PC-9 (cell line): ENCODE measurements around the gene COL4A2. TPM values are rescaled to one million over a fixed set of nuclear protein-coding genes. Genes with fewer than 3 reads are reported as not detected.

Experiments used
- BruUV-seq: library from RNA; stranded (reverse); fragments of 400-500 nt; replicated peaks from 2 replicates; lab custom pipeline; 2021; lab: Mats Ljungman, UMichigan
- CTCF ChIA-PET: fragments of 300-600 bp; sonication (Branson Sonifier 250); formaldehyde crosslinking; loops from one replicate; lab custom pipeline; 2022; ENCODE audit warnings: antibody characterized with exemption; lab: Charles Lee
- POLR2A ChIA-PET: fragments of 300-600 bp; sonication (Branson Sonifier 250); formaldehyde crosslinking; loops from one replicate; lab custom pipeline; 2022; ENCODE audit warnings: antibody characterized with exemption; ENCODE audit not compliant: unreplicated experiment; lab: Charles Lee
- DNase-seq, 2 experiments: peaks; one replicate each; pipeline versions ENCODE4 v3.0.0 to v3.0.0-alpha.2; 2015 to 2022; ENCODE audit warnings: mixed read lengths in 1 of 2
- H2AFZ ChIP-seq: fragments of 200-600 bp; sonication (generic); 2 replicates; pipeline ENCODE4 v1.8.1; 2017; ENCODE audit warnings: antibody characterized with exemption
- H3F3A ChIP-seq: fragments of 200-600 bp; sonication (generic); 2 replicates; pipeline ENCODE4 v1.8.1; 2017; ENCODE audit warnings: antibody characterized with exemption, mild to moderate bottlenecking, low read depth; ENCODE audit not compliant: insufficient read depth
- H3K27ac ChIP-seq: fragments of 200-600 bp; sonication (generic); 2 replicates; pipeline ENCODE4 v1.6.1; 2016; ENCODE audit warnings: mixed run types
- H3K27me3 ChIP-seq: fragments of 200-600 bp; sonication (generic); 2 replicates; pipeline ENCODE4 v1.6.1; 2016; ENCODE audit warnings: low read depth, mixed run types; ENCODE audit not compliant: insufficient read depth
- H3K36me3 ChIP-seq: fragments of 200-600 bp; sonication (generic); 2 replicates; pipeline ENCODE4 v1.6.1; 2016; ENCODE audit warnings: low read depth, mixed run types
- H3K4me1 ChIP-seq: fragments of 200-600 bp; sonication (generic); replicated peaks from 2 replicates; pipeline ENCODE4 v1.6.1; 2016; ENCODE audit warnings: mixed run types; ENCODE audit not compliant: insufficient read depth
- H3K4me2 ChIP-seq: fragments of 200-600 bp; sonication (generic); 2 replicates; pipeline ENCODE4 v1.6.1; 2017; ENCODE audit warnings: mixed run types
- H3K4me3 ChIP-seq: fragments of 200-600 bp; sonication (generic); 2 replicates; pipeline ENCODE4 v1.6.1; 2016; ENCODE audit warnings: mixed run types
- H3K79me2 ChIP-seq: fragments of 200-600 bp; sonication (generic); 2 replicates; pipeline ENCODE4 v1.6.1; 2017; ENCODE audit warnings: low read depth, mixed run types
- H3K9me2 ChIP-seq: fragments of 200-600 bp; sonication (generic); 2 replicates; pipeline ENCODE4 v1.8.1; 2017; ENCODE audit warnings: mild to moderate bottlenecking; ENCODE audit not compliant: insufficient read depth
- H3K9me3 ChIP-seq: fragments of 200-600 bp; sonication (generic); 2 replicates; pipeline ENCODE4 v1.8.1; 2016; ENCODE audit warnings: low read depth; ENCODE audit not compliant: insufficient read depth
- H4K20me1 ChIP-seq: fragments of 200-600 bp; sonication (generic); 2 replicates; pipeline ENCODE4 v1.8.1; 2017; ENCODE audit not compliant: insufficient read depth
- EZH2 ChIP-seq: fragments of 200-600 bp; sonication (generic); IDR thresholded peaks from 2 replicates; pipeline ENCODE4 v1.8.0; 2017; ENCODE audit warnings: antibody characterized with exemption, low read depth
- intact Hi-C: fragments of 100-400 bp; cut with micrococcal nuclease; formaldehyde crosslinking; loops from one replicate; pipeline ENCODE4 v1.10.0; 2022; ENCODE audit not compliant: unreplicated experiment
- total RNA-seq: library from RNA; stranded (reverse); gene quantifications from 2 replicates; pipeline ENCODE4 v1.2.3, GENCODE V29; 2021
- TF ChIP-seq, protein P1 (sequence below): fragments of 200-600 bp; sonication (generic); conservative IDR thresholded peaks from 2 replicates; pipeline ENCODE4 v1.6.1; 2017; ENCODE audit warnings: mixed run types, antibody characterized with exemption, mild to moderate bottlenecking, moderate library complexity

Gene COL4A2
- total RNA-seq, 1 experiment from 2014 or later, result 1.2 TPM

DNA sequence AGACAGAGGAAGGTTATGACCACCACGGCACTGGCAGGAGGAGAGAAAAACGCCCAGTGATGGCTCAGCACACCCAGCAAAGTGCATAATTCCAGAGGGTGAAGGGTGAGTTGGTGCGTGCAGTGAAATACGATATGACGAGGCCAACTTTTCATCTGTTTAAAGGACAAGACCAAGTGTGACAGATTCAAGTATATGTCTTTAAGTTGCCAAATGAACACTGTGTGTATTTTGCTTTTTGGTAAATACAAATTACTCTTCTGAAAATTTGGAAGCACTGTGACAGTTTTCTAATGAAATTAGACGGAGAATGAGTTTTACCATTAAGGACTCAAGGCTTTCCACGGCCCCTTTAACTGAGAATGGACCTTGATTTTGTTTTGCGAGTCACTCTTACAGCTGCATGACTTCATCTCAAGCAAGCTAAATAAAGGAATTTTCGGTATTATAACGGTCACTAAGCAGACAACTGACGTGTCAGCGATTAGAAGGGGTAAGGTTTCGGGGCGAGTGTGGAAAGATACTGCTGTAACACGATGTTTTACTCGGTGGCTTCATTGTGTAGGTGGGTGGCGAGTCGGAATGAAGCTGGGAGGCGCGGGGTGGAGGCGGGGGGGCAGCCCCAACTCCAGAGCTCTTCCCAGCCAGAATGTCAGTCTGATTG is 22.8 kb downstream of the COL4A2 start:
- no peak overlapping the region for H3K4me2 ChIP-seq
- H3K9me2 ChIP-seq, result no peaks in the 10 kb centered on the region
- no peaks in the 10 kb centered on the region for H3K79me2 ChIP-seq
- no TSS peak for BruUV-seq
- H3K9me3 ChIP-seq, result no peaks in the 10 kb centered on the region
- no peaks in the 10 kb centered on the region for H3K36me3 ChIP-seq
- no peak for DNase-seq
- CTCF ChIA-PET, result interaction anchor here (0.6 kb wide), 1 partner anchor 18 kb away, joined by 7 read pairs; no protein-coding TSS in a partner anchor
- intact Hi-C loops, result no loop called here
- H3K4me3 ChIP-seq, result no peak overlapping the region
- H3K27me3 ChIP-seq, result no peaks in the 10 kb centered on the region
- H3K4me1 ChIP-seq, result no peaks in the 10 kb centered on the region
- H2AFZ ChIP-seq, result no peak overlapping the region
- POLR2A ChIA-PET, result no interaction called here
- no peak overlapping the region for H3K27ac ChIP-seq
- no peak for TF ChIP-seq EZH2
- TF ChIP-seq, protein P1, sequence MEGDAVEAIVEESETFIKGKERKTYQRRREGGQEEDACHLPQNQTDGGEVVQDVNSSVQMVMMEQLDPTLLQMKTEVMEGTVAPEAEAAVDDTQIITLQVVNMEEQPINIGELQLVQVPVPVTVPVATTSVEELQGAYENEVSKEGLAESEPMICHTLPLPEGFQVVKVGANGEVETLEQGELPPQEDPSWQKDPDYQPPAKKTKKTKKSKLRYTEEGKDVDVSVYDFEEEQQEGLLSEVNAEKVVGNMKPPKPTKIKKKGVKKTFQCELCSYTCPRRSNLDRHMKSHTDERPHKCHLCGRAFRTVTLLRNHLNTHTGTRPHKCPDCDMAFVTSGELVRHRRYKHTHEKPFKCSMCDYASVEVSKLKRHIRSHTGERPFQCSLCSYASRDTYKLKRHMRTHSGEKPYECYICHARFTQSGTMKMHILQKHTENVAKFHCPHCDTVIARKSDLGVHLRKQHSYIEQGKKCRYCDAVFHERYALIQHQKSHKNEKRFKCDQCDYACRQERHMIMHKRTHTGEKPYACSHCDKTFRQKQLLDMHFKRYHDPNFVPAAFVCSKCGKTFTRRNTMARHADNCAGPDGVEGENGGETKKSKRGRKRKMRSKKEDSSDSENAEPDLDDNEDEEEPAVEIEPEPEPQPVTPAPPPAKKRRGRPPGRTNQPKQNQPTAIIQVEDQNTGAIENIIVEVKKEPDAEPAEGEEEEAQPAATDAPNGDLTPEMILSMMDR, result no peak
- no peaks in the 10 kb centered on the region for H4K20me1 ChIP-seq
- H3F3A ChIP-seq, result no peaks in the 10 kb centered on the region

DNA sequence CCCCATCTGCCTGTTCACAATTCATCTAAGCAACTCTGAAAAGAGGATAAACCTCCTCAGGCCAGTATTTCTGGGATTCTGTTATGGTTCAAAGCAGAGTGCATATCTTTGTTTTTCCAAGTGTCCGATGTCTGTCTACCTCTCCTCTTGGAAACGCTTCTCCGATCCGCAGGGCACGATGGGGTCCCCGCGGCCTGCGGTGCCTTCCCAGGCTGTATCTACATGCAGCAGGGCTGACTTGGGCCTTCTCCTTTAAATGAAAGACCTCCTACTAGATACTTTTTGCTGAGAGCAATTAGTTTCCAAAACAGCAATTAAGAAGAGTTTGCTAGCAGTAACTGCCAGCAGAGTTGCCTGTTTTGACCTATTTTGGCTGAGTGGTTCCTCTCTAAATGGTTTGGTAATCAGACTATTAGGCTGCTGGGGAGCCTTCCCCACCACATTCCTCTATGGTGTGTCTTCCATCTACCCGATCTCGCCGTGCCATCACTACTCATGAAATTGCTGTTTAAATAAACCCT is 23.5 kb downstream of the COL4A2 start:
- H3K9me2 ChIP-seq, result no peaks in the 10 kb centered on the region
- no peak for DNase-seq
- ChIA-PET CTCF (interaction anchor here (0.6 kb wide), 1 partner anchor 19 kb away, joined by 7 read pairs; no protein-coding TSS in a partner anchor), POLR2A (no interaction called here)
- TF ChIP-seq, protein P1, result no peak
- no peak for TF ChIP-seq EZH2
- H3K27ac ChIP-seq, result no peak overlapping the region
- no TSS peak for BruUV-seq
- no peak overlapping the region for H2AFZ ChIP-seq
- H3K79me2 ChIP-seq, result no peaks in the 10 kb centered on the region
- no peaks in the 10 kb centered on the region for H3K4me1 ChIP-seq
- no peak overlapping the region for H3K4me2 ChIP-seq
- intact Hi-C loops, result no loop called here
- H3K36me3 ChIP-seq, result no peaks in the 10 kb centered on the region
- no peaks in the 10 kb centered on the region for H3K9me3 ChIP-seq
- no peaks in the 10 kb centered on the region for H3F3A ChIP-seq
- no peaks in the 10 kb centered on the region for H4K20me1 ChIP-seq
- H3K27me3 ChIP-seq, result no peaks in the 10 kb centered on the region
- H3K4me3 ChIP-seq, result no peak overlapping the region

DNA sequence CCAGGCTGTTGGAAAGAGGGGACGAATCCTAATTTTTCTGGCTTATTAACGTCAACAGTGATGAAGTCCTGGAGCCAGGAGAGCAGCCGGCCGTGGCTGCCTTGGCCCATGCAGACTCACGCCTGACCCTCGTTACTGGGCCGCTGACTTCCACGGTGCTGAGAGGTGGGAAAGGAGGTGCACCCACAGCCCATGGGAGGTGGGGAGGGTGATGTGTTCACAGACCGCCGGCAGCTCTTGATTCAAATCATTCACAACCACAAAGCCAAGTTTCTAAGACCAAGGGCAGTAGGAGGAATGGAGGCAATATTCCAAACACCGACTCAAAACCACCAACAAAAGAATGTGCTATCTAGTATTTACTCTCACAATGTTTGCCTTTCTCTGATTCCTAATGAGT is 24.3 kb downstream of the COL4A2 start:
- no peak overlapping the region for H3K4me3 ChIP-seq
- H3K9me3 ChIP-seq, result no peaks in the 10 kb centered on the region
- no peaks in the 10 kb centered on the region for H3K79me2 ChIP-seq
- H3K27me3 ChIP-seq, result no peaks in the 10 kb centered on the region
- no peaks in the 10 kb centered on the region for H3K9me2 ChIP-seq
- H4K20me1 ChIP-seq, result no peaks in the 10 kb centered on the region
- no peaks in the 10 kb centered on the region for H3F3A ChIP-seq
- intact Hi-C loops, result no loop called here
- H3K36me3 ChIP-seq, result no peaks in the 10 kb centered on the region
- BruUV-seq, result no TSS peak
- no peak for TF ChIP-seq EZH2
- TF ChIP-seq, protein P1, result no peak
- H2AFZ ChIP-seq, result no peak overlapping the region
- DNase-seq, result no peak
- ChIA-PET POLR2A (no interaction called here), CTCF (no interaction called here)
- no peak overlapping the region for H3K27ac ChIP-seq
- H3K4me1 ChIP-seq, result no peaks in the 10 kb centered on the region
- H3K4me2 ChIP-seq, result no peak overlapping the region
